Right ventricle myocardium inferior (tissue), 1 donor: ENCODE data around the gene ERCC4. TPM values are rescaled to one million over a fixed set of nuclear protein-coding genes. Genes with fewer than 3 reads are reported as not detected.

Experiments
- total RNA-seq: library from RNA; stranded (reverse); fragmentation: NEBNext Ultra II Directional; extraction: Animal tissue kit (Norgen Biotek cat#: 25700); gene quantifications from one replicate; pipeline ENCODE4 v1.2.1, GENCODE V29; 2021
- donor health status: DM: no; HTN: yes; CAD: no; lungs with severe emphysema.

The ERCC4 gene
- total RNA-seq, 1 donor from 2014 or later, result 7.2 TPM

Other genes with a start within 250 kb of the ERCC4 start
- 23.8 TPM for gene MRTFB, start 151.2 kb downstream of the ERCC4 start, total RNA-seq